Neuronal stem cell (in vitro differentiated cells): ENCODE results near the gene CLIC4.
"Not testable (repeated sequence)": the region's sequence is repeated elsewhere in the genome, so short reads cannot be mapped to it uniquely, and the experiment has no call there.

Experiments used
- DNase-seq: peaks from one replicate; pipeline ENCODE4 v3.0.0-alpha.2; 2013; ENCODE audit warnings: low spot score
- H2AFZ ChIP-seq: one replicate; pipeline ENCODE4 v1.6.1; 2013; ENCODE audit warnings: mild to moderate bottlenecking, low read length, inconsistent platforms
- H2AK5ac ChIP-seq: 2 replicates; pipeline ENCODE4 v1.6.1; 2013; ENCODE audit warnings: low read depth, mild to moderate bottlenecking, inconsistent platforms, low read length, moderate library complexity, mixed read lengths
- H2BK120ac ChIP-seq: 2 replicates; pipeline ENCODE4 v1.6.1; 2013; ENCODE audit warnings: low read depth, mild to moderate bottlenecking, inconsistent platforms, low read length, moderate library complexity, mixed read lengths
- H2BK12ac ChIP-seq: one replicate; pipeline ENCODE4 v1.6.1; 2013; ENCODE audit warnings: low read length, inconsistent platforms
- H2BK15ac ChIP-seq: 2 replicates; pipeline ENCODE4 v1.6.1; 2013; ENCODE audit warnings: mild to moderate bottlenecking, low read length, inconsistent platforms, mixed read lengths
- H2BK5ac ChIP-seq: one replicate; pipeline ENCODE4 v1.6.1; 2013; ENCODE audit warnings: inconsistent platforms, mild to moderate bottlenecking, low read length, moderate library complexity
- H3K14ac ChIP-seq: one replicate; pipeline ENCODE4 v1.6.1; 2013; ENCODE audit warnings: low read length, inconsistent platforms
- H3K18ac ChIP-seq: 2 replicates; pipeline ENCODE4 v1.6.1; 2013; ENCODE audit warnings: low read length, inconsistent platforms
- H3K23ac ChIP-seq: 2 replicates; pipeline ENCODE4 v1.6.1; 2013; ENCODE audit warnings: low read depth, mild to moderate bottlenecking, mixed read lengths, low read length, inconsistent platforms; ENCODE audit not compliant: poor library complexity
- H3K27ac ChIP-seq: replicated peaks from 3 replicates; pipeline ENCODE4 v1.5.1; 2013; ENCODE audit warnings: low read length, inconsistent platforms
- H3K27me3 ChIP-seq, 3 experiments: 2 replicates each; pipeline ENCODE4 v1.6.1; 2013; ENCODE audit warnings: low read length in 3 of 3, mild to moderate bottlenecking in 2 of 3, inconsistent platforms in 1 of 3, low read depth in 1 of 3, mixed read lengths in 1 of 3, moderate library complexity in 1 of 3; ENCODE audit not compliant: control insufficient read depth in 3 of 3, insufficient read depth in 3 of 3
- H3K36me3 ChIP-seq, 2 donors: replicated peaks in 1 of 2; 2 replicates each; pipeline ENCODE4 v1.6.1; 2013; ENCODE audit warnings: low read length in 2 of 2; ENCODE audit not compliant: control insufficient read depth in 2 of 2, insufficient read depth in 2 of 2
- H3K4ac ChIP-seq: 2 replicates; pipeline ENCODE4 v1.6.1; 2013; ENCODE audit warnings: inconsistent platforms, mild to moderate bottlenecking, low read length, moderate library complexity
- H3K4me1 ChIP-seq, 2 donors: 1 replicate in 1 of 2; 2 replicates in 1 of 2; pipeline ENCODE4 v1.6.1; 2013; ENCODE audit warnings: low read length in 2 of 2, low read depth in 1 of 2; ENCODE audit not compliant: control insufficient read depth in 2 of 2, insufficient read depth in 1 of 2
- H3K4me2 ChIP-seq: one replicate; pipeline ENCODE4 v1.6.1; 2013; ENCODE audit warnings: mild to moderate bottlenecking, low read length, inconsistent platforms; ENCODE audit not compliant: insufficient read depth, poor library complexity, severe bottlenecking
- H3K4me3 ChIP-seq, 2 donors: 2 replicates each; pipeline ENCODE4 v1.5.1; 2013; ENCODE audit warnings: low read length in 2 of 2, mild to moderate bottlenecking in 2 of 2, inconsistent platforms in 1 of 2, moderate library complexity in 1 of 2
- H3K79me1 ChIP-seq: one replicate; pipeline ENCODE4 v1.6.1; 2013; ENCODE audit warnings: low read depth, mild to moderate bottlenecking, inconsistent platforms, low read length, moderate library complexity
- H3K9ac ChIP-seq: one replicate; pipeline ENCODE4 v1.6.1; 2013; ENCODE audit warnings: mild to moderate bottlenecking, low read depth, low read length, inconsistent platforms; ENCODE audit not compliant: poor library complexity
- H3K9me3 ChIP-seq, 2 donors: replicated peaks in 1 of 2; 2 replicates each; pipeline versions ENCODE3 to v1.6.1; 2013; ENCODE audit warnings: low read length in 2 of 2, mild to moderate bottlenecking in 2 of 2, inconsistent platforms in 1 of 2, low read depth in 1 of 2, mixed read lengths in 1 of 2, moderate library complexity in 1 of 2; ENCODE audit not compliant: control insufficient read depth in 2 of 2, insufficient read depth in 1 of 2
- H4K8ac ChIP-seq: one replicate; pipeline ENCODE4 v1.6.1; 2013; ENCODE audit warnings: low read depth, mild to moderate bottlenecking, inconsistent platforms, low read length, moderate library complexity
- H4K91ac ChIP-seq: one replicate; pipeline ENCODE4 v1.6.1; 2013; ENCODE audit warnings: low read length, low read depth, mild to moderate bottlenecking, inconsistent platforms; ENCODE audit not compliant: poor library complexity
- WGBS, 2 donors: extraction: QIAGEN DNeasy Blood & Tissue Kit; methylation state at CpG; one replicate each; pipeline ENCODE4 v1.1.7; 2013; ENCODE audit warnings: missing lambda C conversion rate in 2 of 2, mixed read lengths in 1 of 2; ENCODE audit not compliant: insufficient read length in 2 of 2, insufficient replicate concordance in 1 of 2; ENCODE audit errors: extremely low coverage in 2 of 2; 5-methylcytosine and 5-hydroxymethylcytosine counted together

Gene CLIC4

GRCh38 chr1:24823486-24823885, 78.2 kb downstream of the CLIC4 start:
- H4K8ac ChIP-seq, H3K18ac ChIP-seq, H3K14ac ChIP-seq, H3K27ac ChIP-seq, DNase-seq, H3K9me3 ChIP-seq, H3K4me1 ChIP-seq, H2BK15ac ChIP-seq, H3K4me2 ChIP-seq, H2AFZ ChIP-seq, H4K91ac ChIP-seq, H3K27me3 ChIP-seq, H2BK5ac ChIP-seq, H3K23ac ChIP-seq, H3K4me3 ChIP-seq, H3K4ac ChIP-seq, H3K9ac ChIP-seq, H2AK5ac ChIP-seq, H2BK12ac ChIP-seq, H3K79me1 ChIP-seq, H2BK120ac ChIP-seq: not testable (repeated sequence)
- H3K36me3 ChIP-seq: peaks cover 0 to 40% of the 10 kb centered on the region in 2 donors
- WGBS, 2 donors: no CpG with 5 or more reads among the region's 12 CpGs

DNA sequence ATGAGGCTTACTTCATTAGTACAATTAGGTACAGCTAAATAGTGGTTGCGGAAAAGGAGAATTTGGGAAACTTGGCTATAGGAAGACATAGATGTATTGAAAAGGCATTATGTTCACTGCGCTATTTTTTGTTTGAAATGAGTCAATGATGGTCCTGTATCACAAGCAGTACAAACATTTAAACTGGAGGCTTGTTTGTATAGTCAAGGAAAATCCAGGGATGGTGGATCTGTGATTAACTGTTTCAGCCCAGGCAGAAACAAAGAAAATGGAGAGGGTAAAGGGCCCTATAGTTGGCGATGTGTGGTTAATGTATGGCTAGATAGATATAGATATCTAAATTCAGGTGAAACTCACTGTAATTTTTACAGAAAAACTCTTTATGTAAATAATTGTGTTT, 79.9 kb downstream of the CLIC4 start:
- Histone ChIP-seq H3K4ac (no peak overlapping the region), H4K91ac (no peak overlapping the region), H3K4me1 (peaks cover 0 to 4% of the 10 kb centered on the region in 2 donors), H3K23ac (no peak overlapping the region), H3K4me3 (no peak overlapping the region), H4K8ac (no peak overlapping the region), H2BK12ac (no peak overlapping the region), H3K36me3 (peaks cover 0 to 48% of the 10 kb centered on the region in 2 donors), H3K4me2 (no peak overlapping the region), H2AFZ (no peak overlapping the region), H3K9ac (no peak overlapping the region), H3K27ac (no peak overlapping the region), H2BK120ac (no peak overlapping the region), H3K14ac (no peak overlapping the region), H2BK15ac (no peak overlapping the region), H3K9me3 (no peaks in the 10 kb centered on the region), H3K27me3 (no peaks in the 10 kb centered on the region), H3K79me1 (peaks cover 4% of the 10 kb centered on the region), H3K18ac (no peak overlapping the region), H2AK5ac (no peak overlapping the region), H2BK5ac (no peak overlapping the region)
- no peak for DNase-seq
- no CpG with 5 or more reads among the region's 3 CpGs for WGBS, 2 donors

DNA sequence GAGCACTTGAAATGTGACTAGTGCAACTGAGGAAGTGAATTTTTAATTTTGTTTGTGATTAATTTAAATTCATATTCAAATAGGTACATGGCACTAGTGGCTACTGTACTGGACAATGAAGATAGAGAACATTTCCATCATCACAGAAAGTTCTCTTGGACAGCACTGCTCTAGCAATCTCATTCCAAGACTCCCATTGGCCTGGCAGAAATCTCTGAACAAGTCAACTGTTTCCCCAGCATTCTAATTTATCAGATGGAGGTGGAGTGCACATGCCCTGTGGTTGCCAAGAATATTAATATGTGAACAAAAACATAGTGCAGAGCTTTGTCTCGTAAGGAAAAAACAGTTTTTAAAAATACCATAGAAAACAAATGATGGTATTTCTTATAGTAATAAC, 81.3 kb downstream of the CLIC4 start:
- no peak overlapping the region for H2BK120ac ChIP-seq
- no peak overlapping the region for H3K4me2 ChIP-seq
- H2AFZ ChIP-seq: no peak overlapping the region
- peaks cover 0 to 41% of the 10 kb centered on the region in 2 donors for H3K36me3 ChIP-seq
- H4K8ac ChIP-seq: no peak overlapping the region
- H3K9ac ChIP-seq: no peak overlapping the region
- H2BK12ac ChIP-seq: no peak overlapping the region
- no peak overlapping the region for H3K4ac ChIP-seq
- H2BK5ac ChIP-seq: no peak overlapping the region
- no peak overlapping the region for H2BK15ac ChIP-seq
- H3K4me3 ChIP-seq: no peak overlapping the region
- WGBS, 2 donors: no CpG with 5 or more reads among the region's 1 CpG
- no peak overlapping the region for H4K91ac ChIP-seq
- H3K27me3 ChIP-seq: no peaks in the 10 kb centered on the region
- peaks cover 0 to 4% of the 10 kb centered on the region in 2 donors for H3K4me1 ChIP-seq
- H2AK5ac ChIP-seq: no peak overlapping the region
- H3K14ac ChIP-seq: no peak overlapping the region
- no peaks in the 10 kb centered on the region for H3K9me3 ChIP-seq
- no peak overlapping the region for H3K18ac ChIP-seq
- no peak overlapping the region for H3K23ac ChIP-seq
- H3K27ac ChIP-seq: no peak overlapping the region
- DNase-seq: no peak
- peaks cover 4% of the 10 kb centered on the region for H3K79me1 ChIP-seq

GRCh38 chr1:24827379-24828135, 82.3 kb downstream of the CLIC4 start:
- H3K36me3 ChIP-seq: peaks cover 0 to 39% of the 10 kb centered on the region in 2 donors
- no peak overlapping the region for H3K27ac ChIP-seq
- no peak overlapping the region for H2BK15ac ChIP-seq
- H3K4me3 ChIP-seq: no peak overlapping the region
- H3K18ac ChIP-seq: no peak overlapping the region
- no peak overlapping the region for H2BK5ac ChIP-seq
- H2AK5ac ChIP-seq: no peak overlapping the region
- H3K27me3 ChIP-seq: no peaks in the 10 kb centered on the region
- H3K23ac ChIP-seq: no peak overlapping the region
- no peak for DNase-seq
- no peak overlapping the region for H3K4ac ChIP-seq
- H2BK12ac ChIP-seq: no peak overlapping the region
- H4K91ac ChIP-seq: no peak overlapping the region
- no peak overlapping the region for H2AFZ ChIP-seq
- WGBS, 2 donors: no CpG with 5 or more reads among the region's 3 CpGs
- H3K14ac ChIP-seq: no peak overlapping the region
- H3K4me2 ChIP-seq: no peak overlapping the region
- H4K8ac ChIP-seq: no peak overlapping the region
- no peak overlapping the region for H3K9ac ChIP-seq
- no peaks in the 10 kb centered on the region for H3K9me3 ChIP-seq
- H2BK120ac ChIP-seq: no peak overlapping the region
- H3K4me1 ChIP-seq: peaks cover 0 to 4% of the 10 kb centered on the region in 2 donors
- H3K79me1 ChIP-seq: peaks cover 4% of the 10 kb centered on the region
